MCF 10A (cell line): ENCODE data around the gene SLC6A11. TPM values are rescaled to one million over a fixed set of nuclear protein-coding genes. Genes with fewer than 3 reads are reported as not detected.

ENCODE experiments used
- BruUV-seq: library from RNA; stranded (reverse); fragments of 400-500 nt; replicated peaks from 2 replicates; lab custom pipeline; 2021; lab: Mats Ljungman, UMichigan
- CTCF ChIA-PET: fragments of 300-600 bp; sonication (Branson Sonifier 250); formaldehyde crosslinking; extraction: SDS; loops from one replicate; lab custom pipeline; 2021; ENCODE audit warnings: antibody characterized with exemption, inconsistent platforms; lab: Yijun Ruan, JAX
- POLR2A ChIA-PET: fragments of 300-600, 350-650 bp; sonication (Branson Sonifier 250); formaldehyde crosslinking; extraction: SDS; loops from one replicate; lab custom pipeline; 2020; ENCODE audit warnings: antibody characterized with exemption, inconsistent platforms; lab: Yijun Ruan, JAX
- DNase-seq: peaks from one replicate; pipeline ENCODE4 v3.0.0-alpha.2; 2018; ENCODE audit not compliant: unreplicated experiment
- H3K27ac Mint-ChIP-seq: one replicate; pipeline ENCODE4 v1.8.0; 2022; ENCODE audit warnings: mild to moderate bottlenecking, low read depth, mixed read lengths; ENCODE audit not compliant: unreplicated experiment
- H3K27me3 Mint-ChIP-seq: one replicate; pipeline ENCODE4 v1.8.0; 2022; ENCODE audit warnings: mixed read lengths; ENCODE audit not compliant: insufficient read depth, unreplicated experiment
- H3K36me3 Mint-ChIP-seq: one replicate; pipeline ENCODE4 v1.8.0; 2022; ENCODE audit warnings: mild to moderate bottlenecking, moderate library complexity, mixed read lengths; ENCODE audit not compliant: insufficient read depth, unreplicated experiment
- H3K4me1 Mint-ChIP-seq: one replicate; pipeline ENCODE4 v1.8.0; 2022; ENCODE audit warnings: mixed read lengths; ENCODE audit not compliant: insufficient read depth, unreplicated experiment
- H3K4me3 Mint-ChIP-seq: one replicate; pipeline ENCODE4 v1.8.0; 2022; ENCODE audit warnings: mild to moderate bottlenecking, moderate library complexity, mixed read lengths; ENCODE audit not compliant: unreplicated experiment
- H3K9me3 Mint-ChIP-seq: one replicate; pipeline ENCODE4 v1.8.0; 2022; ENCODE audit warnings: mixed read lengths; ENCODE audit not compliant: unreplicated experiment
- CTCF ChIP-seq: fragments of 200-600 bp; IDR thresholded peaks from one replicate; pipeline ENCODE4 v1.8.0; 2022; ENCODE audit warnings: antibody characterized with exemption, mild to moderate bottlenecking; ENCODE audit not compliant: unreplicated experiment
- intact Hi-C: fragments of 100-400 bp; cut with micrococcal nuclease; formaldehyde crosslinking; loops from 2 replicates; pipeline ENCODE4 v1.14.1; 2022
- total RNA-seq: library from RNA; stranded (reverse); gene quantifications from 2 replicates; pipeline ENCODE4 v1.2.3, GENCODE V29; 2022

SLC6A11 gene
- total RNA-seq, 1 experiment from 2014 or later, result 1.4 TPM

- no peak overlapping the region for H3K27ac Mint-ChIP-seq
- H3K27me3 Mint-ChIP-seq, result no peaks in the 10 kb centered on the region
- intact Hi-C loops, result no loop called here
- POLR2A ChIA-PET, result no interaction called here
- H3K4me3 Mint-ChIP-seq, result no peak overlapping the region
- no peak for DNase-seq
- TF ChIP-seq CTCF, result no peak
- BruUV-seq, result no TSS peak
- CTCF ChIA-PET, result no interaction called here
- peaks cover 5% of the 10 kb centered on the region for H3K4me1 Mint-ChIP-seq
- H3K36me3 Mint-ChIP-seq, result peaks cover 6% of the 10 kb centered on the region
- H3K9me3 Mint-ChIP-seq, result no peaks in the 10 kb centered on the region
These were observed 41.2 kb downstream of the SLC6A11 start for GRCh38 chr3:10857235-10857634.

GRCh38 chr3:10858091-10858490, 42.1 kb downstream of the SLC6A11 start:
- Mint-ChIP-seq H3K27ac (no peak overlapping the region), H3K9me3 (no peaks in the 10 kb centered on the region), H3K36me3 (peaks cover 6% of the 10 kb centered on the region), H3K4me3 (no peak overlapping the region), H3K27me3 (no peaks in the 10 kb centered on the region), H3K4me1 (peaks cover 5% of the 10 kb centered on the region)
- no peak for DNase-seq
- CTCF ChIA-PET, result interaction anchor here (0.5 to 1.0 kb wide), 3 partner anchors 119 to 395 kb away, joined by 3 to 4 read pairs (median 3); no protein-coding TSS in a partner anchor
- no peak for TF ChIP-seq CTCF
- POLR2A ChIA-PET, result interaction anchor here (0.6 kb wide), 1 partner anchor 922 kb away, joined by 4 read pairs; no protein-coding TSS in a partner anchor
- BruUV-seq, result no TSS peak
- intact Hi-C loops, result no loop called here

GRCh38 chr3:10867384-10867783, 51.4 kb downstream of the SLC6A11 start:
- Mint-ChIP-seq H3K4me1 (peaks cover 6% of the 10 kb centered on the region), H3K36me3 (no peaks in the 10 kb centered on the region), H3K4me3 (no peak overlapping the region), H3K27ac (no peak overlapping the region), H3K27me3 (peaks cover 21% of the 10 kb centered on the region), H3K9me3 (peaks cover 7% of the 10 kb centered on the region)
- intact Hi-C loops, result no loop called here
- ChIA-PET POLR2A (no interaction called here), CTCF (interaction anchor here (0.9 to 1.0 kb wide), 2 partner anchors 15 to 109 kb away, joined by 3 to 4 read pairs; no protein-coding TSS in a partner anchor)
- DNase-seq, result peak; percentile 57
- TF ChIP-seq CTCF, result no peak
- BruUV-seq, result no TSS peak

GRCh38 chr3:10869460-10869859, 53.4 kb downstream of the SLC6A11 start:
- no peak overlapping the region for H3K27ac Mint-ChIP-seq
- peaks cover 22% of the 10 kb centered on the region for H3K27me3 Mint-ChIP-seq
- DNase-seq, result no peak
- H3K4me3 Mint-ChIP-seq, result no peak overlapping the region
- ChIA-PET CTCF (no interaction called here), POLR2A (no interaction called here)
- intact Hi-C loops, result no loop called here
- peaks cover 7% of the 10 kb centered on the region for H3K9me3 Mint-ChIP-seq
- BruUV-seq, result no TSS peak
- TF ChIP-seq CTCF, result no peak
- H3K36me3 Mint-ChIP-seq, result no peaks in the 10 kb centered on the region
- H3K4me1 Mint-ChIP-seq, result peaks cover 6% of the 10 kb centered on the region
